ENCODE results near the gene XRCC4. TPM values are rescaled to one million over a fixed set of nuclear protein-coding genes. Genes with fewer than 3 reads are reported as not detected.

Gene XRCC4
- total RNA-seq, 1 experiment from 2014 or later: 13.8 TPM

- H2AFZ ChIP-seq (ENCODE audit: low read length): no peak overlapping the region
- no peaks in the 10 kb centered on the region for H3K9me2 ChIP-seq (replicated peaks; ENCODE audit: low read length)
- no peak overlapping the region for H3K27ac ChIP-seq (ENCODE audit: low read length)
- H3K9ac ChIP-seq (ENCODE audit: low read length): no peak overlapping the region
- no TSS peak for BruUV-seq (replicated peaks)
- H3F3A ChIP-seq (ENCODE audit: low read length, unreplicated experiment): no peaks in the 10 kb centered on the region
- H3K79me2 ChIP-seq (ENCODE audit: low read length): no peaks in the 10 kb centered on the region
- ATAC-seq: no peak
- no peaks in the 10 kb centered on the region for H3K27me3 ChIP-seq (ENCODE audit: low read length)
- DNase-seq: no peak
- H3K4me3 ChIP-seq (ENCODE audit: low read length): no peak overlapping the region
- ChIA-PET CTCF (interaction anchor here (0.6 kb wide), 1 partner anchor 175 kb away, joined by 3 read pairs; no protein-coding TSS in a partner anchor), POLR2A (ENCODE audit: unreplicated experiment) (no interaction called here)
- H3K4me2 ChIP-seq (ENCODE audit: low read length): no peak overlapping the region
- H3K4me1 ChIP-seq (ENCODE audit: insufficient read depth, low read length): no peaks in the 10 kb centered on the region
- no peaks in the 10 kb centered on the region for H3K9me3 ChIP-seq (ENCODE audit: low read length)
- intact Hi-C loops (cut with micrococcal nuclease): no loop called here
- TF ChIP-seq EZH2 (IDR thresholded peaks at IDR 0.05; ENCODE audit: low read length, unreplicated experiment): no peak
- no peak for TF ChIP-seq CTCF (conservative IDR thresholded peaks at IDR 0.05; ENCODE audit: low read depth, low read length)
- no peak for TF ChIP-seq EZH2phosphoT487 (IDR thresholded peaks at IDR 0.05; ENCODE audit: borderline replicate concordance, low read length)
- H3K36me3 ChIP-seq (ENCODE audit: low read depth, low read length): no peaks in the 10 kb centered on the region
- no peaks in the 10 kb centered on the region for H4K20me1 ChIP-seq (ENCODE audit: low read length)
Measured at GRCh38 chr5:83179966-83180365, 102.6 kb downstream of the XRCC4 start.

- Histone ChIP-seq H4K20me1 (ENCODE audit: low read length) (no peaks in the 10 kb centered on the region), H3K79me2 (ENCODE audit: low read length) (no peaks in the 10 kb centered on the region), H3K36me3 (ENCODE audit: low read depth, low read length) (no peaks in the 10 kb centered on the region), H3K9ac (ENCODE audit: low read length) (no peak overlapping the region), H2AFZ (ENCODE audit: low read length) (no peak overlapping the region), H3K4me3 (ENCODE audit: low read length) (no peak overlapping the region), H3K9me2 (replicated peaks; ENCODE audit: low read length) (no peaks in the 10 kb centered on the region), H3K27me3 (ENCODE audit: low read length) (no peaks in the 10 kb centered on the region), H3K4me1 (ENCODE audit: insufficient read depth, low read length) (no peaks in the 10 kb centered on the region), H3K9me3 (ENCODE audit: low read length) (no peaks in the 10 kb centered on the region), H3K27ac (ENCODE audit: low read length) (no peak overlapping the region), H3F3A (ENCODE audit: low read length, unreplicated experiment) (no peaks in the 10 kb centered on the region), H3K4me2 (ENCODE audit: low read length) (no peak overlapping the region)
- no TSS peak for BruUV-seq (replicated peaks)
- ATAC-seq: no peak
- intact Hi-C loops (cut with micrococcal nuclease): no loop called here
- POLR2A ChIA-PET (ENCODE audit: unreplicated experiment): no interaction called here
- TF ChIP-seq EZH2 (IDR thresholded peaks at IDR 0.05; ENCODE audit: low read length, unreplicated experiment) (no peak), CTCF (conservative IDR thresholded peaks at IDR 0.05; ENCODE audit: low read depth, low read length) (no peak), EZH2phosphoT487 (IDR thresholded peaks at IDR 0.05; ENCODE audit: borderline replicate concordance, low read length) (no peak)
- no peak for DNase-seq
- CTCF ChIA-PET: no interaction called here
Measured at GRCh38 chr5:83184534-83184933, 107.2 kb downstream of the XRCC4 start.

- POLR2A ChIA-PET (ENCODE audit: unreplicated experiment): interaction anchor here (0.6 kb wide), 1 partner anchor 32 kb away, joined by 9 read pairs; no protein-coding TSS in a partner anchor
- BruUV-seq (replicated peaks): no TSS peak
- no peaks in the 10 kb centered on the region for H3K4me1 ChIP-seq (ENCODE audit: insufficient read depth, low read length)
- TF ChIP-seq EZH2phosphoT487 (IDR thresholded peaks at IDR 0.05; ENCODE audit: borderline replicate concordance, low read length) (no peak), EZH2 (IDR thresholded peaks at IDR 0.05; ENCODE audit: low read length, unreplicated experiment) (no peak), CTCF (conservative IDR thresholded peaks at IDR 0.05; ENCODE audit: low read depth, low read length) (no peak)
- H3K4me3 ChIP-seq (ENCODE audit: low read length): no peak overlapping the region
- no peaks in the 10 kb centered on the region for H3K79me2 ChIP-seq (ENCODE audit: low read length)
- no peaks in the 10 kb centered on the region for H3K27me3 ChIP-seq (ENCODE audit: low read length)
- no peak overlapping the region for H2AFZ ChIP-seq (ENCODE audit: low read length)
- CTCF ChIA-PET: no interaction called here
- H4K20me1 ChIP-seq (ENCODE audit: low read length): no peaks in the 10 kb centered on the region
- H3K9me2 ChIP-seq (replicated peaks; ENCODE audit: low read length): no peaks in the 10 kb centered on the region
- no peak overlapping the region for H3K27ac ChIP-seq (ENCODE audit: low read length)
- ATAC-seq (no peak), DNase-seq (no peak)
- H3K9me3 ChIP-seq (ENCODE audit: low read length): no peaks in the 10 kb centered on the region
- H3F3A ChIP-seq (ENCODE audit: low read length, unreplicated experiment): no peaks in the 10 kb centered on the region
- intact Hi-C loops (cut with micrococcal nuclease): no loop called here
- H3K9ac ChIP-seq (ENCODE audit: low read length): no peak overlapping the region
- H3K36me3 ChIP-seq (ENCODE audit: low read depth, low read length): no peaks in the 10 kb centered on the region
- no peak overlapping the region for H3K4me2 ChIP-seq (ENCODE audit: low read length)
Measured at GRCh38 chr5:83192947-83193346, 115.6 kb downstream of the XRCC4 start.
